DMS114 treated with DMSO at 0.1 percent for 48 hours (cell line): ENCODE results near the gene BICDL1.

Experiments
- DNase-seq: peaks from one replicate; lab custom pipeline; 2025; ENCODE audit not compliant: unreplicated experiment; lab: John Stamatoyannopoulos, UW

The BICDL1 gene

GRCh38 chr12:120121766-120122293 lies 132.8 kb downstream of the BICDL1 start:
- no peak for DNase-seq

GRCh38 chr12:120125029-120125428 lies 136.0 kb downstream of the BICDL1 start:
- DNase-seq = no peak

GRCh38 chr12:120125792-120126634 lies 137.0 kb downstream of the BICDL1 start:
- DNase-seq = no peak

GRCh38 chr12:120126635-120127005 lies 137.6 kb downstream of the BICDL1 start:
- DNase-seq = no peak

- DNase-seq = no peak
These were observed 141.0 kb downstream of the BICDL1 start for GRCh38 chr12:120130011-120130410.

GRCh38 chr12:120131116-120131515 lies 142.1 kb downstream of the BICDL1 start:
- no peak for DNase-seq

GRCh38 chr12:120132054-120132836 lies 143.2 kb downstream of the BICDL1 start:
- no peak for DNase-seq

GRCh38 chr12:120132863-120133385 lies 143.9 kb downstream of the BICDL1 start:
- no peak for DNase-seq

GRCh38 chr12:120134307-120134980 lies 145.4 kb downstream of the BICDL1 start:
- no peak for DNase-seq

GRCh38 chr12:120136093-120136770 lies 147.2 kb downstream of the BICDL1 start:
- no peak for DNase-seq

GRCh38 chr12:120137833-120138232 lies 148.8 kb downstream of the BICDL1 start:
- no peak for DNase-seq

GRCh38 chr12:120138366-120138765 lies 149.3 kb downstream of the BICDL1 start:
- DNase-seq = no peak

- no peak for DNase-seq
These were observed 150.9 kb downstream of the BICDL1 start for GRCh38 chr12:120139958-120140357.

- DNase-seq = no peak
These were observed 151.6 kb downstream of the BICDL1 start for GRCh38 chr12:120140603-120141002.

- DNase-seq = no peak
These were observed 152.3 kb downstream of the BICDL1 start for GRCh38 chr12:120141336-120141735.

GRCh38 chr12:120142231-120142877 lies 153.3 kb downstream of the BICDL1 start:
- DNase-seq = no peak
